ENCODE results near the gene SNTG2.

Gene SNTG2

DNA sequence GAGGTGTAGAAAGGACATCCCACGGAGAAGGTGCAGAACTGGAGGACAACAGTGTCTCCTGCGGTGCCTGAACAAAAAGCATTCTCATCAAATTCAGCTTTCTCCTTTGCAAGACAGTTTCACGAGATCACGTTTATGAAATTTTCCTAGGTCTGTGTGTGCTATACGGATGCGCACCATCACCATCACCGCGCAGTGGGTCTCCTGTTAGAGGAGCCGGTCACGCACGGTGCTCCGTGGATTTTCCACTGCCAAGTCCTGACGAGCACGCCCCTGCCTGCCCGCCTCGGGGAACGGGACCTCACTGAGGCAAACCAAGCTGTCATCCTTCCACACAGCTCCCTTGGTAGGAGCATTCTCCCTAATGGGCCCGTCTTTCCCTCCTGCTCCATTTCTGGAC is 322.2 kb downstream of the SNTG2 start:
- DNase-seq (no peak), ATAC-seq (no peak)
- H3K27me3 Mint-ChIP-seq = no peaks in the 10 kb centered on the region
- no peaks in the 10 kb centered on the region for H3K4me1 Mint-ChIP-seq
- H3K4me3 Mint-ChIP-seq = no peak overlapping the region
- H3K27ac Mint-ChIP-seq = no peak overlapping the region
- H3K36me3 Mint-ChIP-seq (ENCODE audit: low read depth) = no peaks in the 10 kb centered on the region
- peaks cover 25% of the 10 kb centered on the region for H3K9me3 Mint-ChIP-seq

DNA sequence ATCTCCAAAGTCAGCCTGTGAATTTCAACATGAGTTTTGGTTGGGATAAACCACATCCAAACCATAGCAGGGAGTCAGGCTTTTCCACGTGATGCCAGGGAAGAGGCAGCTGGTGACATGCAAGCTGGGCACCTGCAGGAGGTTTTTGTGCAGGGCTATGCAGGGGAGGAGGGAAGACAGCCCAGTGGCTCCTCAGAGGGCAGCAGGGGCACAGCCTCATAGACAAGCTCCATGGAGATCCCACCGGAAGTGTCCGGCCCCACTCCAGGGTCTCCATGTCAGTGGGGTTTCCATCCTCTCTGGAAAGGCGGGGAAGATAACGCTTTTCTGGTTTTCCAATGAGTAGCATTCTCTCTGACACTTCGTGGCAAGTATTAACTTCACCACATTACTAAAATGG is 327.0 kb downstream of the SNTG2 start:
- no peaks in the 10 kb centered on the region for H3K4me1 Mint-ChIP-seq
- H3K4me3 Mint-ChIP-seq = no peak overlapping the region
- peaks cover 25% of the 10 kb centered on the region for H3K9me3 Mint-ChIP-seq
- DNase-seq (no peak), ATAC-seq (no peak)
- no peaks in the 10 kb centered on the region for H3K27me3 Mint-ChIP-seq
- H3K27ac Mint-ChIP-seq = no peak overlapping the region
- H3K36me3 Mint-ChIP-seq (ENCODE audit: low read depth) = no peaks in the 10 kb centered on the region

DNA sequence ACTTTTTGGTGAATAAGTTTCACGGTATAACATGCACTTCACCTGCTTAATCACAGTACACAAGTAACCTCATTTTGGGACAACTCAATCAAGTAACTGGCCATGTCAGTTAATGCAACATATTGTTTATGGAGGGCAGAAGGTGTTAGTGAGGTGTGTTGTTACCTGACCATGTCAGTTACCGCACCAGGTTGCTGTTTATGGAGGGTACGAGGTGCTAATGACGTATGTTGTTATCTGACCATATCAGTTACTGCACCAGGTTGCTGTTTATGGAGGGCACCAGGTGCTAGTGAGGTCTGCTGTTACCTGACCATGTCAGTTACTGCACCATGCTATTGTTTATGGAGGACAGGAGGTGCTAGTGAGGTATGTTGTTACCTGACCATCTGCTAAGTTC is 327.5 kb downstream of the SNTG2 start:
- Mint-ChIP-seq H3K9me3 (peaks cover 25% of the 10 kb centered on the region), H3K4me3 (no peak overlapping the region), H3K27me3 (no peaks in the 10 kb centered on the region), H3K4me1 (no peaks in the 10 kb centered on the region), H3K36me3 (ENCODE audit: low read depth) (no peaks in the 10 kb centered on the region), H3K27ac (no peak overlapping the region)
- ATAC-seq = no peak
- DNase-seq = no peak

DNA sequence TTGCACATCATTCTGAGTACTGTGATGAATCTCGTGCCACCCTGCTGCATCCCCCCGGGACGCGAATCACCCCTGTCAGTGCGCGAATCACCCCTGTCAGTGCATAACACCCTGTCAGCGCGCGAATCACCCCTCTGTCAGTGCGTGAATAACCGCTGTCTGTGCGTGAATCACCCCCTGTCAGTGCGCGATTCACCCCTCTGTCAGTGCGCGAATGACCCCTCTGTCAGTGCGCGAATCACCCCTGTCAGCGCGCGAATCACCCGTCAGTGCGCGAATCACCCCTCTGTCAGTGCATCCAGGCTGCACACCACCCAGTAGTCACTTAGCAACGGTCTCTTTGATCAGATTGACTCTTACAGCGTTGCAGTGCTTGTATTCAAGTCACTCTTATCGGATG is 328.2 kb downstream of the SNTG2 start:
- H3K27me3 Mint-ChIP-seq = no peaks in the 10 kb centered on the region
- H3K36me3 Mint-ChIP-seq (ENCODE audit: low read depth) = no peaks in the 10 kb centered on the region
- no peaks in the 10 kb centered on the region for H3K4me1 Mint-ChIP-seq
- DNase-seq (no peak), ATAC-seq (no peak)
- peaks cover 25% of the 10 kb centered on the region for H3K9me3 Mint-ChIP-seq
- H3K27ac Mint-ChIP-seq = no peak overlapping the region
- no peak overlapping the region for H3K4me3 Mint-ChIP-seq

DNA sequence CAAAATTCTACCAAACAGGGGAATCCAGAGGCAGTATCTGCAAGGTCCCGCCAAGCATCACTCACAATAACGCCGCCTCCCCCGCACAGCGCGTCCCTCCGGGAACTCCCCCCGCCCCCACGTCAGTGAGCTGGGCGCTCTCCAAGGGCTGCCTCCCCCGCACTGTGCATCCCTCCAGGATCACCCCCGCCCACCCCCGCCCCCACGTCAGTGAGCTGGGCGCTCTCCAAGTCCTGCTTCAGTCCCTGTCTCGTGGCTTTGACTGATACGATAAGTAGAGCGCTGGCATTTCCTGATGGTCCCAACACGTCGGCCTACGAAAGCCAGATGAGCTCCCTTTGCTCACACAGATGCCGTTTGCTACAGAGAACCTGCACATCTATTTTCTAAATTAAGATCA is 331.9 kb downstream of the SNTG2 start:
- ATAC-seq = no peak
- DNase-seq = no peak
- no peaks in the 10 kb centered on the region for H3K36me3 Mint-ChIP-seq (ENCODE audit: low read depth)
- H3K4me3 Mint-ChIP-seq = no peak overlapping the region
- H3K4me1 Mint-ChIP-seq = no peaks in the 10 kb centered on the region
- no peaks in the 10 kb centered on the region for H3K9me3 Mint-ChIP-seq
- H3K27me3 Mint-ChIP-seq = no peaks in the 10 kb centered on the region
- no peak overlapping the region for H3K27ac Mint-ChIP-seq

DNA sequence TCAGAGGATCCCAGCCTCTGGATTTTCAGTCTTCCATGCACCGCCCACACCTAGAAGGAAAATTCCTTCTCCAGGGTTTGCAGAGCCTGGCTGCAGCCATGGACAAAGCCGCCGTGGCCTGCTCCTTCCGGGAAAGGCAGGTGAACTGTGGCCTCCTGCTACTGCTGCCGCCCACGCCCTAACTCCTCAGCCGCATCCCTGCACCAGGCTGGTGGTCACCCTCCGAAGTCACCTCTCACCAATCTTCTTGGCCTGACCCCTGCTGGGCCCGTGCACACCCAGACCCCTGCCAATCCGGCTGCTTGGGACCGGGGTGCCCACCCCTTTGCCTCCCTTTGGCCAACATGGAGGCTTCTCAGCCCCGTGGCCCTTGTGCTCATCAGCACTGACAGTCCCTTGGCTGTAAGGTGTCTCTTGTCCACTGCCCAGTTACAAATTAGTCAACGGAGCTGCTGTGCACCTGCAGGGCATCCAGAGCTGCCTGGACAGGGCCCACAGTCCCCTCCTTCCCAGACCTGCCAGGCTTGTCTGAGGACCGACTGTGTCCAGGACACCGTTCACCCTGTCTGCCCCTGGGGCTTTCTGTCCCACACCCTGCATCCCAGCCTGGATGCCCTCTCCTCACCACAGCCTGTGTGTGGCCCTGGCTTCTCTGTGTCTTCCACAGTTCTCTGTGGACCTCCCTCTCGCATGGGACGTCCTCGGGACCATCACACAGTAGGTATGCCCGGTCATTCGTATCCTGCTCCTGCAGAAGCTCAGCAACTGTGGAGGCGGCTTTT is 332.6 kb downstream of the SNTG2 start:
- Mint-ChIP-seq H3K9me3 (no peaks in the 10 kb centered on the region), H3K4me3 (no peak overlapping the region), H3K4me1 (no peaks in the 10 kb centered on the region), H3K36me3 (ENCODE audit: low read depth) (no peaks in the 10 kb centered on the region), H3K27me3 (no peaks in the 10 kb centered on the region), H3K27ac (no peak overlapping the region)
- DNase-seq (no peak), ATAC-seq (no peak)

DNA sequence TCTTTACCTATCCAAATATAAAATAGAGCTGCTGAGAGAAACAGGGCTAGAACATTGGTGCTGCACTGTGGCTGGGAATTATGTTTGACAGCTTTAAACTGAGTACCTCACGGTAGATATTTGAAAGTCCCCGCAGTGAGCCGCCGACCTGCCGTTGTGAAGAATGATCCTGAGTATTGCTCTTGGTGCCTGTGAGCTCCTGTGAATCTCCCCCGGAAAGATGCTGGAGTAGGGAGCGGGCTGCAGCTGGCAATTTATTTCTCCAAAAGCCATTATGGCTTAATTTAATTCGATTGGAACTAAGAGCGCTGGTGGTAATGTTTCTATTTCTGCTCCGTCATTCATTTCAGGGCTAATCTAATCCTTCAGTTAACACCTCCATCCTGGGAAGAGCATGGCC is 333.2 kb downstream of the SNTG2 start:
- Mint-ChIP-seq H3K27me3 (no peaks in the 10 kb centered on the region), H3K9me3 (no peaks in the 10 kb centered on the region), H3K27ac (no peak overlapping the region)

DNA sequence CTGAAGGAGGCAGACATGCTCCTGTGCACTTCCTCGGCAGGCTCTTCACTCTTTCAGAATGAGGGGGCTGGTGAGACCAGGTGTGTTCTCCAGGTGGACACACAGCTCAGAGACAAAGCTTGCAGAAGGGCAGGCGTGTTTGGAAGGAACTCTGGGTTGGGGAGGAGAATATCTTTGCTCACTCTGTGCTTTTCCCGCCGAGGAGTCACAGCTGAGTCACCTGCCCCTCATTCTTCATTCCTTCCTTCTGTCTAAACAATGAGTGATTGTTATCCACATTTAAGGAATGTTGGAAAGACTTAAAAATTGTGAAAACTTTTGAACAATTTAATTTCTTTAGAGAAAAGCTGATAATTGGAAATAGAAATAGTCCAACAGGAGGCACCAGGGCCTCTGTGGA is 336.3 kb downstream of the SNTG2 start:
- no peak overlapping the region for H3K27ac Mint-ChIP-seq
- ATAC-seq (no peak), DNase-seq (no peak)
- no peaks in the 10 kb centered on the region for H3K9me3 Mint-ChIP-seq
- no peaks in the 10 kb centered on the region for H3K27me3 Mint-ChIP-seq
- H3K36me3 Mint-ChIP-seq (ENCODE audit: low read depth) = no peaks in the 10 kb centered on the region
- no peak overlapping the region for H3K4me3 Mint-ChIP-seq
- H3K4me1 Mint-ChIP-seq = peaks cover 1% of the 10 kb centered on the region

More for the DNA sequence above, 333.2 kb downstream of the SNTG2 start:
- no peaks in the 10 kb centered on the region for H3K36me3 Mint-ChIP-seq (ENCODE audit: low read depth)
- no peak overlapping the region for H3K4me3 Mint-ChIP-seq
- DNase-seq = no peak
- no peak for ATAC-seq
- no peaks in the 10 kb centered on the region for H3K4me1 Mint-ChIP-seq

DNA sequence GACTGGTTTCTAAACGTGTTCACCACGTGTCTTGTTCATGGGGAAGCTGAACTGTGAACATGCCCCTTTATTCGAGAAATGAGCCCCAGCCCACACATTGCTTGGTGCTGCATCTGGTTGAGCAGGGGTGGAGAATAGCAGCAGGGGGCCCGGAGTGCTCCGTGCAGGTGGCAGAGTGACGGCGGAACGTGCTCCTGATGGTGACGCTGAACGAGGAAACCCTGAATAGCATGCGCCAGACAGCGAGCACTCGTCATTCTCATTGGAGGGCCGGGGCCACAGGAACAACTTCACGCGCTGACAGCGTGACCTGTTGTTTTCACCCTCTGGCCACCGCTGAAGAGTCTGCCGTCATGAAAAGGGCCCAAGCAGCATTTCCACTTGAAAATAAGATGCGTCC is 336.8 kb downstream of the SNTG2 start:
- Mint-ChIP-seq H3K4me3 (no peak overlapping the region), H3K27me3 (no peaks in the 10 kb centered on the region), H3K9me3 (no peaks in the 10 kb centered on the region), H3K4me1 (peaks cover 1% of the 10 kb centered on the region), H3K36me3 (ENCODE audit: low read depth) (no peaks in the 10 kb centered on the region), H3K27ac (no peak overlapping the region)
- DNase-seq (no peak), ATAC-seq (no peak)

DNA sequence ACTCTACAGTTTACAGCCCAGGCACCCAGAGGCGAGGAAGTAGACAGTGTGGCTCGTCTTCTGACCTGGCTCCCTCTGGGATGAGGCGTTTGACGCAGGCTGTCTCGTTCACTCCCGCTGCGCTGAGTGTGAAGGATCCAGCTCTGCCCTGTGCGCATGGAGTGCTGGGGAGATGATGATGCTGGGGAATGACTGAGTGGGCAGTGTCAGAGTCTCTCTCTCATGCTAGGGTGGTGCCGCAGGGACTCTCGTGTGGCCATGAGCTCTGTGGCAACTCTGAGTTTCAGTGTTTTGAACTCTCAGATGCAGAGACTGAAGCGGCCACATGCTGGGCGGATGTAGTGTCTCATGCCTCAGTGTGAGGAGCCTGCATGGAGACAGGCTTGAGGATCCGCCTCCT is 344.3 kb downstream of the SNTG2 start:
- peaks cover 1% of the 10 kb centered on the region for H3K4me1 Mint-ChIP-seq
- H3K27me3 Mint-ChIP-seq = no peaks in the 10 kb centered on the region
- no peak overlapping the region for H3K4me3 Mint-ChIP-seq
- DNase-seq (no peak), ATAC-seq (no peak)
- H3K27ac Mint-ChIP-seq = no peak overlapping the region
- no peaks in the 10 kb centered on the region for H3K36me3 Mint-ChIP-seq (ENCODE audit: low read depth)
- H3K9me3 Mint-ChIP-seq = no peaks in the 10 kb centered on the region

DNA sequence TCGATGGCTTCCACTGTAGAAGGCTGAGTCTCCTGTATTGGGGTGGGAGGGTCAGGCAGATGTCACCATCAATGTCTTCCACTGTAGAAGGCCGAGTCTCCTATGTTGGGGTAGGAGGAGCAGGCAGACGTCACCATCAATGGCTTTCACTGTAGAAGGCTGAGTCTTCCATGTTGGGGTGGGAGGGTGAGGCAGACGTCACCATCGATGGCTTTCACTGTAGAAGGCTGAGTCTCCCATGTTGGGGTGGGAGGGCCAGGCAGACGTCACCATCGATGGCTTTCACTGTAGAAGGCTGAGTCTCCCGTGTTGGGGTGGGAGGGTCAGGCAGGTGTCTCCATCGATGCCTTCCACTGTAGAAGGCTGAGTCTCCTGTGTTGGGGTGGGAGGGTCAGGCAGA is 345.1 kb downstream of the SNTG2 start:
- Mint-ChIP-seq H3K27ac (no peak overlapping the region), H3K27me3 (no peaks in the 10 kb centered on the region), H3K4me1 (no peaks in the 10 kb centered on the region), H3K36me3 (ENCODE audit: low read depth) (no peaks in the 10 kb centered on the region), H3K9me3 (no peaks in the 10 kb centered on the region), H3K4me3 (no peak overlapping the region)
- no peak for ATAC-seq
- no peak for DNase-seq

DNA sequence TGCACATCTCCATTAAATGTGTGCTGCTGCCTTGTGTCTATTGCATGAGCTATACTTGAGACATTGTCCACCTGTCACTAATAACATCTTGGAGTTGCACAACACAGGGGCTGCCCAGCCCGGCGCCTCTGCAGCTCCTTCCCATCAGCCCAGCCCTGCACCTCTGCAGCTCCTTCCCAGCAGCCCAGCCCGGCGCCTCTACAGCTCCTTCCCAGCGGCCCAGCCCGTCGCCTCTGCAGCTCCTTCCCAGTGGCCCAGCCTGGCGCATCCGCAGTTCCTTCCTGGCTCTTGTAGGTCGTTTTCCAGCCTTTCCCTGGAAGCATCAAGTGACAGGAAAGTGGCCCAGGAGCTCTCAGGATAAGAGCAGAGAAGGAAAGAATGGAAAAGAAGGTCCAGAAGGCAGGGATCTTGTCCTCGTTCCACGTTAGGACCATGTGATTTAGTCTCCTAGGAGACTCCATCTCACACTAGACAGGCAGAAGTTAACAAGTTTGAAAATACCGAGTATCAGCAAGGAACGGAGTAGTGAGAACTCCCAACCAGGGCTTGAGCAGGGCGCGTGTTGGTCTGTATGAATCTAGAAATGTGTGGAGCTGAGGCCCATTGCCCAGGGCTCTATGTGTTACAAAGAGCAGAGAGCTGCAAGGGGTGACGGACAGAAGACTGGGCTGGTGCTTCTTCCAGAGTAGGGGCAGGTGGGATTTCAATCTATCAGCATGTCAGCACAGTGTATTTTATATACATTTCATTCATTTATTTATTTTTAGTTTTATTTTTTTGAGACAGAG is 346.9 kb downstream of the SNTG2 start:
- H3K4me1 Mint-ChIP-seq = peaks cover 4% of the 10 kb centered on the region
- no peak overlapping the region for H3K4me3 Mint-ChIP-seq
- H3K36me3 Mint-ChIP-seq (ENCODE audit: low read depth) = no peaks in the 10 kb centered on the region
- H3K9me3 Mint-ChIP-seq = no peaks in the 10 kb centered on the region
- ATAC-seq = no peak
- no peaks in the 10 kb centered on the region for H3K27me3 Mint-ChIP-seq
- no peak for DNase-seq
- H3K27ac Mint-ChIP-seq = no peak overlapping the region

DNA sequence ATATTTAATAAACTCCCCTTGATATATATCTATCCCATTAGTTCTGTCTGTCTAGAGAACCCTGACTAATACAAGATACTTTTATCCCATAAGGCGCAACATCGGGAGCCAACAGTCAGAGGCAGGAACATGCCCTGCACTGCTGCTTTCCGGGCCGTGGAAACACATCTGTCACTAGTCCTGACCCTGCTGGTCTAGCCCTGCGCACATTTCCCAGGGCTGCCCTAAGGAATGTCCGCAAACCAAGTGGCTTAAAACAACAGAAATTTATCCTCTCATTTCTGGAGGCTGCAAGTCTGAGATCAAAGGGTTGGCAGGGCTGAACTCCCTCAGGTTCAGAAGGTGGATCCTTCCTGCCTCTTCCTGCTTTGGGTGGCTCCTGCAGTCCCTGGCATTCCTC is 348.4 kb downstream of the SNTG2 start:
- ATAC-seq = no peak
- no peak overlapping the region for H3K4me3 Mint-ChIP-seq
- peaks cover 7% of the 10 kb centered on the region for H3K4me1 Mint-ChIP-seq
- H3K27ac Mint-ChIP-seq = no peak overlapping the region
- no peaks in the 10 kb centered on the region for H3K27me3 Mint-ChIP-seq
- H3K36me3 Mint-ChIP-seq (ENCODE audit: low read depth) = no peaks in the 10 kb centered on the region
- DNase-seq = no peak
- H3K9me3 Mint-ChIP-seq = no peaks in the 10 kb centered on the region

DNA sequence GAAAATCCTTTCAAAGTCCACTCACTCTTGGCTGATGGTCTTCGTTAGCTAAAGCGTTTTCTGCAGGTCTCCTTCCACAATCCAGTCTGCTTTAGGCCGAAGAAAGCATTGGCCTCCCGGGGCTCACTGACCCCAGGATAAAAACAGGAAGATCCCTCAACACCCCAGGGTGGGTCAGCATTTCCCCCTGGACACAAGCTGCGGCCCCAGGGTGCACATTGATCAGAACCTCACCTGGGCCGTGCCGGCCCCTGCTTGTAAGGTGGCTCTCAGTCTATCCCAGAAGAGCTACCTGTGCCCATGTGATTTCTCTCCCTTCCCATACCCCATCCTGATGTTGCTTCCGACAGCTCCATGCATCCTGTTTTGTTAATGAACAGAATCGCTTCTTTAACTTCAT is 349.6 kb downstream of the SNTG2 start:
- Mint-ChIP-seq H3K9me3 (no peaks in the 10 kb centered on the region), H3K27me3 (no peaks in the 10 kb centered on the region), H3K4me3 (no peak overlapping the region), H3K27ac (no peak overlapping the region), H3K36me3 (ENCODE audit: low read depth) (no peaks in the 10 kb centered on the region), H3K4me1 (peaks cover 7% of the 10 kb centered on the region)
- ATAC-seq (no peak), DNase-seq (no peak)

DNA sequence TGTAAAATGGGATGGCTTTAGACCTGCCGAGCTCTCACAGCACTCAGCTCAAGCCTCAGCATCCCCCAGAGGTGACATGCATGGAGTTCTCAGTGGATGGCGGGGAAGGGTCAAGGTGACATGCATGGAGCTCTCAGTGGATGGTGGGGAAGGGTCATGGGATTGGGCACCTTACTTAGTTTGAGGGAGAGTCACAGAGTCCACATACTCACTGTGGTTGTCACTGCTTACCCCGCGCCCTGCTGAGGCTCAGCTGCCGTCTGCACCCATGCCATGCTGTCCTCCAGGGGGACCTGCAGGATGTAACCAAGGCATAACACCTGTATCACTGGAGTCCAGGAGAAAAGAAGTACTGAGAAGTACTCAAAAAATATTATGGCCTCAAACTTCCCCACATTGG is 350.4 kb downstream of the SNTG2 start:
- no peak for DNase-seq
- Mint-ChIP-seq H3K4me3 (no peak overlapping the region), H3K9me3 (no peaks in the 10 kb centered on the region), H3K27me3 (no peaks in the 10 kb centered on the region), H3K36me3 (ENCODE audit: low read depth) (no peaks in the 10 kb centered on the region), H3K4me1 (peaks cover 7% of the 10 kb centered on the region), H3K27ac (no peak overlapping the region)
- ATAC-seq = no peak

All from activated naive CD8-positive, alpha-beta T cell treated with anti-CD3 and anti-CD28 coated beads, Interleukin-2, amount 50 U/mL, for 24 hours (primary cell).